ENCODE data around the gene PICK1. TPM values are rescaled to one million over a fixed set of nuclear protein-coding genes. Genes with fewer than 3 reads are reported as not detected.

Gene PICK1
- total RNA-seq, 4 donors from 2014 or later: 52.2 to 81.4 (median 57.5) TPM

DNA sequence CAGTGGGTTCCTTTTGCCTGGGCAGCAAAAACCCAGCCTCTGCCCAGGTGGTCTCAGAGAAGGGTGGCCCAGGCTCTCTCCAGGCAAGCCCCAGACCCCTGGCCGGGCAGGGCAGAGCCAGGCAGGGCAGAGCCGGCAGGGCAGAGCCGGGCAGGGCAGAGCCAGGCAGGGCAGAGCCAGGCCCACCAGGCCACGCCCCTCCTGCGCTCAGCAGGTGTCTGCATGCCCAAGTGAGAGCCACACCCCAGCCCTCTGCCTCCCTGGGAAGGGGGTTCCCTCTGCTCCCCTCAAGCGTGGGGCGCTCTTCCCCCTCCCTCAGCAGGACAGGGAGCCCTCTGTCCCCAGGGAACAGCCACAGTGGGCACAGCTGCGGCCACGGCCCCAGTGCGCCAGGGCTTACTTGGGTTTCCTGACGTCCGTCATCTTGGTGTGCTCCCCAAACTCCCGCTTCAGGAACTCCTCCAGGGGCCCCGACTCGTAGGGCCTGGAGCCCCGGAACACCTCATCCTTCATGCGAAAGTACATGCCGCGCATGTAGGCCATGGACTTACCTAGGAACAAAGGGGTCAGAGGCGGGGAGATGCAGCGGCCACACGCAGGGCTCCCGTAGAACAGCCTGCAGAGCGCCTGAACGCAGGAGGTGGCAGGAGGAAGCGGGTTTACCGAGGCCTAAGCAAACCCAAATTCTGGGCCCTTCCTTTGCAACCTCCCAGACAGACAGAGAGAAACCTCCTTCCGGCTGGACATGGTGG, 63.3 kb downstream of the PICK1 start:
- no peaks in the 10 kb centered on the region for H3K27me3 ChIP-seq
- no peaks in the 10 kb centered on the region for H3K9me3 ChIP-seq
- 92 to 96% methylated on average over 15 to 28 of the region's 28 CpGs for WGBS, 2 donors
- DNase-seq: no peak
- peaks cover 0 to 4% of the 10 kb centered on the region in 2 donors for H3K36me3 ChIP-seq
- intact Hi-C loops (cut with DNase I): no loop called here
- H3K27ac ChIP-seq: no peak overlapping the region
- no peaks in the 10 kb centered on the region for H3K4me1 ChIP-seq
- TF ChIP-seq, protein P1, sequence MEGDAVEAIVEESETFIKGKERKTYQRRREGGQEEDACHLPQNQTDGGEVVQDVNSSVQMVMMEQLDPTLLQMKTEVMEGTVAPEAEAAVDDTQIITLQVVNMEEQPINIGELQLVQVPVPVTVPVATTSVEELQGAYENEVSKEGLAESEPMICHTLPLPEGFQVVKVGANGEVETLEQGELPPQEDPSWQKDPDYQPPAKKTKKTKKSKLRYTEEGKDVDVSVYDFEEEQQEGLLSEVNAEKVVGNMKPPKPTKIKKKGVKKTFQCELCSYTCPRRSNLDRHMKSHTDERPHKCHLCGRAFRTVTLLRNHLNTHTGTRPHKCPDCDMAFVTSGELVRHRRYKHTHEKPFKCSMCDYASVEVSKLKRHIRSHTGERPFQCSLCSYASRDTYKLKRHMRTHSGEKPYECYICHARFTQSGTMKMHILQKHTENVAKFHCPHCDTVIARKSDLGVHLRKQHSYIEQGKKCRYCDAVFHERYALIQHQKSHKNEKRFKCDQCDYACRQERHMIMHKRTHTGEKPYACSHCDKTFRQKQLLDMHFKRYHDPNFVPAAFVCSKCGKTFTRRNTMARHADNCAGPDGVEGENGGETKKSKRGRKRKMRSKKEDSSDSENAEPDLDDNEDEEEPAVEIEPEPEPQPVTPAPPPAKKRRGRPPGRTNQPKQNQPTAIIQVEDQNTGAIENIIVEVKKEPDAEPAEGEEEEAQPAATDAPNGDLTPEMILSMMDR (IDR thresholded peaks at IDR 0.05): no peak
- TF ChIP-seq POLR2A (IDR thresholded peaks at IDR 0.05): no peak
- no peak overlapping the region for H3K4me3 ChIP-seq (replicated peaks in 1 of 3)

DNA sequence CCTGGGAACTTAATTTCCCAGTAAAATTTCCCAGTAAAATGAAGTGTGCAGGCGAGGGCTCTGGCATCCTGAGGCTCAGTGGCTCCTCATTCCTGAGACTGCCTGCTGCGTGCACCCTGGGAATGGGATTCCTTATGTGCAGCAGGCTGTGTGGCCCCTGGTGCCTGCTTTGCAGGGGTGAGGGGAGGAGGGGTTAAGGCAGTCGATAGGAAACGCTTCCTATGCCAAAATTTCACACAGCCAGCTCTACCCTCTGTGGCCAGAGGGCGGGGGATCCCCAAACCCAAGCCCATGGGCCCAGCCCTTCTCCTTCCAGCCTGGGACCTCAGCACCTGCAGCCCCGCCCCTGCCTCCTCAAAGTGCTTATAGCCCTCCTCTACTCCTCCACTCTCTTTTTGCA, 65.4 kb downstream of the PICK1 start:
- TF ChIP-seq, protein P1 (IDR thresholded peaks at IDR 0.05): no peak
- no peak for TF ChIP-seq POLR2A (IDR thresholded peaks at IDR 0.05)
- intact Hi-C loops (cut with DNase I): no loop called here

DNA sequence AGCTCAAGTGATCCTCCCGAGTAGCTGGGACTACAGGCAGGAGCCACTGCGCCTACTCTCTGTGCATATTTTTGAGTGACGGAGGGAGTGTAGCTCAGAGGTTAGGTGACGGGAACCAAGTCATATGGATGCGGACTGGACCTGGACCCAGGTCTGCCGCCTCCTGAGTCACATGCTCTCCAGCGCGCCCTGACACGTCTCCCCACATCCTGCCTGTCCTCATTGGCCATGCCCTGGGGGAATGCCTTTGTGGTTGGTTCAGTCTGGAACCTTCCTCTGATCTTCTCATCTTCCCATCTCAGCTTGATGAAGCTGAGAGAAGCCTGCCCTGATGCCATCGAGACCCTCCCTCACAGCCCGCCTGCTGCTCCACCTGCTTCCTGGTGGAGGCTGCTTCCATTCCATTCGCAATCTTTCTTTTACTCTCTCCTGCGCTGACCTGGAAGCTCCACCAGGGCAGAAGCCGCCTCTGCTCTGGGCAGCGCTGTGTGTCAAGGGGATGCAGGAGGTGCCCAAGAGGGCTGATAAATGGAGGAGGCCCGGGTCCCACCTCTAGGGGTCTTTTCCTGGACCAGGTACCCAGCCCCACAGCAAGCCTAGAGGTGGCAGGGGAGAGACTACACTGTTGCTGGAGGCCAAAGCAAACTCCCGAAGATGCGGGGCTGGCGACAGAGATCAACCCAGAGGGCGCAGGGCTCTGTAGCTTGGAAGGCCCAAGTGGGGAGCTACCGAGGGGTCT, 67.2 kb downstream of the PICK1 start:
- no peaks in the 10 kb centered on the region for H3K9me3 ChIP-seq
- TF ChIP-seq, protein P1 (IDR thresholded peaks at IDR 0.05): no peak
- no peak for TF ChIP-seq POLR2A (IDR thresholded peaks at IDR 0.05)
- intact Hi-C loops (cut with DNase I): no loop called here
- H3K27ac ChIP-seq: no peak overlapping the region
- H3K4me1 ChIP-seq: no peaks in the 10 kb centered on the region
- peaks cover 0 to 4% of the 10 kb centered on the region in 2 donors for H3K36me3 ChIP-seq
- no peak for DNase-seq
- 94 to 95% methylated on average over 16 to 20 of the region's 21 CpGs for WGBS, 2 donors
- no peak overlapping the region for H3K4me3 ChIP-seq (replicated peaks in 1 of 3)
- H3K27me3 ChIP-seq: no peaks in the 10 kb centered on the region

More for the DNA sequence above, 65.4 kb downstream of the PICK1 start:
- no peak for DNase-seq
- H3K36me3 ChIP-seq: peaks cover 0 to 4% of the 10 kb centered on the region in 2 donors
- WGBS, 2 donors: 74 to 89% methylated on average over 6 of the region's 6 CpGs
- H3K4me3 ChIP-seq (replicated peaks in 1 of 3): no peak overlapping the region
- H3K4me1 ChIP-seq: no peaks in the 10 kb centered on the region
- H3K9me3 ChIP-seq: no peaks in the 10 kb centered on the region
- H3K27me3 ChIP-seq: no peaks in the 10 kb centered on the region
- no peak overlapping the region for H3K27ac ChIP-seq

DNA sequence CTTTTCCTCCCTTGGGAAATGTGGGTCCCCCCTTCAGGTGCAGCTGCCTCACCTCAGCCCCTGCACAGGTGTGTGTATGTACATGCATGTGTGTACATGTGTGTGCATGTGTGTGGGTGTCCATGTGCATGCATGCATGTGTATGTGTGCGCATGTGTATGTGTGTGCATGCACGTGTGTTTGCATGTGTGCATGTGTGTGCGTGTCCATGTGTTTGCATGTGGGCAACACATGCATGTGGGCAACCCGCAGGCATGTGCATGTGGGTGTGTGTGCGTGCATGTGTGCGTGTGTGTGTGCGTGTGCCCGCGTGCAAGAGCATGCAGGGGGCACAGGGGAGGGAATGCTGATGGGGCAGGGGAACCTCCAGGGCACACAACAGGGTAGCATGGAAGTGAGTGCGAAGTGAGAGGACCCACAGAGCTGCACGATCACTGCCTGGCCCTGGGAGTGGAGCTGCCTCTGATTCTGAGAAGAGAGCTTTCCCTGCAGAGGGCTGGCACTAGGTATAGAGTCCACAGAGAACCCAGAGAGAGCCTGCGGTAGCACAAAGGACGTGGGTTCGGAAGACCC, 67.9 kb downstream of the PICK1 start:
- DNase-seq: no peak
- H3K36me3 ChIP-seq: peaks cover 0 to 4% of the 10 kb centered on the region in 2 donors
- TF ChIP-seq, protein P1 (IDR thresholded peaks at IDR 0.05): no peak
- TF ChIP-seq POLR2A (IDR thresholded peaks at IDR 0.05): no peak

More for the DNA sequence above, 67.9 kb downstream of the PICK1 start:
- WGBS, 2 donors: 94 to 95% methylated on average over 14 of the region's 14 CpGs
- H3K27me3 ChIP-seq: no peaks in the 10 kb centered on the region
- H3K4me3 ChIP-seq (replicated peaks in 1 of 3): no peak overlapping the region
- intact Hi-C loops (cut with DNase I): no loop called here
- no peaks in the 10 kb centered on the region for H3K4me1 ChIP-seq
- no peak overlapping the region for H3K27ac ChIP-seq
- no peaks in the 10 kb centered on the region for H3K9me3 ChIP-seq

Other genes starting within 250 kb of the PICK1 start
- gene GCAT, start 249.5 kb upstream of the PICK1 start, total RNA-seq: 10 to 100 TPM; 30.4 to 59.1 (median 38.2) TPM
- not detected for gene GALR3, start 234.0 kb upstream of the PICK1 start, total RNA-seq
- 10 to 100 TPM; 54.7 to 75.9 (median 61.5) TPM for gene ANKRD54, start 213.1 kb upstream of the PICK1 start, total RNA-seq
- gene EIF3L, start 208.0 kb upstream of the PICK1 start, total RNA-seq: 100 to 1,000 TPM; 423 to 557 (median 455) TPM
- gene MICALL1, start 151.1 kb upstream of the PICK1 start, total RNA-seq: 10 to 100 TPM; 22.2 to 48.3 (median 30.8) TPM
- 1 to 10 TPM in 1 of 4 donors, under 1 TPM in 3; 0.59 to 1.7 (median 0.73) TPM for gene C22orf23, start 103.8 kb upstream of the PICK1 start, total RNA-seq
- gene POLR2F, start 103.7 kb upstream of the PICK1 start, total RNA-seq: 10 to 100 TPM; 19.7 to 88.9 (median 55.2) TPM
- under 1 TPM in 1 of 4 donors, not detected in 3; 0.34 TPM for gene SOX10, start 72.8 kb upstream of the PICK1 start, total RNA-seq
- gene SLC16A8, start 26.8 kb downstream of the PICK1 start, total RNA-seq: 1 to 10 TPM in 1 of 4 donors, under 1 TPM in 1, not detected in 2; 0.88 to 1.0 TPM
- gene BAIAP2L2, start 53.3 kb downstream of the PICK1 start, total RNA-seq: 1 to 10 TPM in 2 of 4 donors, under 1 TPM in 2; 0.50 to 1.7 (median 1.1) TPM
- gene PLA2G6, start 124.4 kb downstream of the PICK1 start, total RNA-seq: 100 to 1,000 TPM; 106 to 122 (median 112) TPM
- gene MAFF, start 144.6 kb downstream of the PICK1 start, total RNA-seq: 100 to 1,000 TPM in 1 of 4 donors, 10 to 100 TPM in 3; 13.1 to 111 (median 24.6) TPM
- 10 to 100 TPM; 42.9 to 92.2 (median 74.5) TPM for gene TMEM184B, start 215.6 kb downstream of the PICK1 start, total RNA-seq

All from thyroid gland (tissue), 4 donors.